HG03571 (cell line): ENCODE results near the gene HSD17B4.
"Not testable (repeated sequence)": the region's sequence is repeated elsewhere in the genome, so short reads cannot be mapped to it uniquely, and the experiment has no call there.

Experiments used
- ATAC-seq: cut with Tn5 transposase; IDR thresholded peaks from one replicate; pipeline ENCODE4 v1.9.1; 2021; ENCODE audit not compliant: unreplicated experiment

Gene HSD17B4, protein sequence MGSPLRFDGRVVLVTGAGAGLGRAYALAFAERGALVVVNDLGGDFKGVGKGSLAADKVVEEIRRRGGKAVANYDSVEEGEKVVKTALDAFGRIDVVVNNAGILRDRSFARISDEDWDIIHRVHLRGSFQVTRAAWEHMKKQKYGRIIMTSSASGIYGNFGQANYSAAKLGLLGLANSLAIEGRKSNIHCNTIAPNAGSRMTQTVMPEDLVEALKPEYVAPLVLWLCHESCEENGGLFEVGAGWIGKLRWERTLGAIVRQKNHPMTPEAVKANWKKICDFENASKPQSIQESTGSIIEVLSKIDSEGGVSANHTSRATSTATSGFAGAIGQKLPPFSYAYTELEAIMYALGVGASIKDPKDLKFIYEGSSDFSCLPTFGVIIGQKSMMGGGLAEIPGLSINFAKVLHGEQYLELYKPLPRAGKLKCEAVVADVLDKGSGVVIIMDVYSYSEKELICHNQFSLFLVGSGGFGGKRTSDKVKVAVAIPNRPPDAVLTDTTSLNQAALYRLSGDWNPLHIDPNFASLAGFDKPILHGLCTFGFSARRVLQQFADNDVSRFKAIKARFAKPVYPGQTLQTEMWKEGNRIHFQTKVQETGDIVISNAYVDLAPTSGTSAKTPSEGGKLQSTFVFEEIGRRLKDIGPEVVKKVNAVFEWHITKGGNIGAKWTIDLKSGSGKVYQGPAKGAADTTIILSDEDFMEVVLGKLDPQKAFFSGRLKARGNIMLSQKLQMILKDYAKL

GRCh38 chr5:119452373-119453039 is at the start of gene HSD17B4:
TSS of gene HSD17B4 (plus strand) at chr5:119452497. CDS start at chr5:119452576, 79 bp downstream.
- peak; percentile 95 for ATAC-seq

- no peak for ATAC-seq
These were observed 49.7 kb upstream of the HSD17B4 start for GRCh38 chr5:119402555-119402954.

- ATAC-seq: no peak
These were observed 48.3 kb upstream of the HSD17B4 start for GRCh38 chr5:119404033-119404432.

- no peak for ATAC-seq
These were observed 46.9 kb upstream of the HSD17B4 start for GRCh38 chr5:119405419-119405818.

DNA sequence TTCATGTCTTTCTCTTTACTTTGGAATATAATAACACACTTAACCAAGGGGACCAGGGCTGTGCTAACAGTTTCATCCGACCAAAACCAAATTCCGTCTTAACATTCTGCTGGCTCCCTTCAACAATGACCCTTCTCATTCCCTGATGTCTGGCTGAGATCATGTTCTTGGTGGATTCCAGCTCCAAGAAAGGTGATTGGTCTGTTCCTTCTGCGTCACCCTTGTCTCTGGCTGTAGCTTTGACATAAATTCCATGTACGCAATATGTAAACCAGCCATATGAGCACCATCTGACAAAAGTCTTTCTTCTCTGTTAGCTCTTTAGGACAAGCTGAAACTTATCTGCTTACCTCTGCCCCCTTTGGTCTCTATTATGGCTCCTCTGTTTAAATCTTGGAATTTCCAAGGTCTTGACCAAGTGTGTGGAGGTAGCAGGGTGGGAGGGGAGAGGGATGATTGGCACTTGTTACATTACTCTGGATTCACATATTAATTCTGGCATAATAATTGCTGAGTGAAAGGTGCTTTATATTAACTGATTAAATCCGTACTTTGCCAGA is 45.7 kb upstream of the HSD17B4 start:
- no peak for ATAC-seq

- no peak for ATAC-seq
These were observed 43.0 kb upstream of the HSD17B4 start for GRCh38 chr5:119409235-119409815.

DNA sequence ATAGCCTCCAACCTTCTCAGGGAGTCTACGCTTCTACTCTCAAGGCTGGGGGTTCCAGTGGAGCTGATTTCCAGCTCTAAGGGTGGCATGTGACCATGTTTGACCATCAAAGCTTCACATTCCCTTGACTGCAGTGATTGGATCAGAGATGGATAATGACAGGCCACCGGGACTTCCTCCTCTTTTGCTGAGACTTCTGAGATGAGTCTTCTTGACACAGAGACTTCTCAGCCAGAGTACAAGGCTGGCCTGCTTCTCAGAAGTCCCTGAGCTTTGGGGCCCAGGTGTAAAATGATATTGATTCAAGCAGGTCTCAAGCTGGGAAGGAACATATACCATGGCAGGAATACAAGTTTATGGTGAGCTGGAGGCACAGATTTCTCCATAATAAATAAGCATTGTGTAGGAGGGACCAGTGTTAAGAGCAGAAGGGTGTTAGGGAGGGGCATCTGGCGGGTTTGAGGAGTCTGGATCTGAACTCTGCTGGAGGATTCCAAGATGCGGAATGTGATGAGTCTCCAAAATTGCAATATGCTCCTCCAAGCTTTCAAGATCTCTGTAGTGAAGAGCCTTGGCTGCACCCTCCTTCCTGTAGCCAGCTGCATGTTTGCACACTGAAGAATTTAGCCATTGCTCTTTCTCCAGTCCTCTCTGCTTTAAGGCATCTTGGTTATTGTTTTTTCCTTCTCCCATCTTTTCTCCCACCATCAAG is 41.7 kb upstream of the HSD17B4 start:
- ATAC-seq: no peak

DNA sequence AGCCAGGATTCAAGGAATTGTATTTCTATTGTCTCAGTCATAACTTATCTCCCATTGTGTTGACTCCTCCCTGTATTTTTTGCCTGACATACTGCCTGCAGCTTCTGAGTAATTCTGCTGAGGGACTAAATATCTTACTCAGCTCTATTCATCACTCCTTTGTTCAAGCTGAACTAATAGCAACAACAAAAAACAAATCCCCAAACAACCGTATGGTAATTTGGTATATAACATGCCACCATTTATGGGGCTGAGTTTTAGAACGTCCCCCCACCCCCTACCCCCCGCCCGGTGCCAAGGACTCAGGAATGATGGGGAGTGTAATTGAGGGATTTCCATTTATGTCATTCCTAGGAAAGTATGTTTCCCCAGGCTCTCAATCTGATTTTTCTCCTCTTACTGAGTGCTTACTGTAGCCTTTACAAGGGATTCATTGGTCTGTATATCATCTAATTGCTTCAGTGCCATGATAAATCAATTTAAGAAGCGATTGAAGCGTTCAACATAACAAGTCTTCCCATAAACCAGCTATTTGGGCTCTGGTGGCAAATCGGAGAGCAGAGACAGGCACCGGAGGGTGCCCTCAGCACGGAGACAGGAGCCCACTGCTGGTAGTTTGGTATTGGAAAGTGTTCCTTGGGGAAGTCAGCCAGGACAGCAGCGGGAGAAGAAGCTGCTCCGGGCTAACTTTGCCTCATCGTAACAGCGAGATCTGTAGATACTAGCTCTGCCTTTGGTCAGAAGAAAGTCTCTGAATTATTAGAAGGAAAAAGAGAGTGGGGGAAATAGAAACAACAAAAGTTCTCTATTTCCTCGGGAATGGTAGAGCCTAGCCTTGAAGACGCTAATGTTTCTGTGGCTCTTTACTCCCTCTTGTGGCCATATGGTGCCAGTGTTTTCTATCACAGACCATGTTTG is 40.7 kb upstream of the HSD17B4 start:
- ATAC-seq: peak; percentile 70

- ATAC-seq: no peak
These were observed 39.7 kb upstream of the HSD17B4 start for GRCh38 chr5:119412279-119413227.

GRCh38 chr5:119414124-119414734 is 38.1 kb upstream of the HSD17B4 start:
- not testable (repeated sequence) for ATAC-seq

DNA sequence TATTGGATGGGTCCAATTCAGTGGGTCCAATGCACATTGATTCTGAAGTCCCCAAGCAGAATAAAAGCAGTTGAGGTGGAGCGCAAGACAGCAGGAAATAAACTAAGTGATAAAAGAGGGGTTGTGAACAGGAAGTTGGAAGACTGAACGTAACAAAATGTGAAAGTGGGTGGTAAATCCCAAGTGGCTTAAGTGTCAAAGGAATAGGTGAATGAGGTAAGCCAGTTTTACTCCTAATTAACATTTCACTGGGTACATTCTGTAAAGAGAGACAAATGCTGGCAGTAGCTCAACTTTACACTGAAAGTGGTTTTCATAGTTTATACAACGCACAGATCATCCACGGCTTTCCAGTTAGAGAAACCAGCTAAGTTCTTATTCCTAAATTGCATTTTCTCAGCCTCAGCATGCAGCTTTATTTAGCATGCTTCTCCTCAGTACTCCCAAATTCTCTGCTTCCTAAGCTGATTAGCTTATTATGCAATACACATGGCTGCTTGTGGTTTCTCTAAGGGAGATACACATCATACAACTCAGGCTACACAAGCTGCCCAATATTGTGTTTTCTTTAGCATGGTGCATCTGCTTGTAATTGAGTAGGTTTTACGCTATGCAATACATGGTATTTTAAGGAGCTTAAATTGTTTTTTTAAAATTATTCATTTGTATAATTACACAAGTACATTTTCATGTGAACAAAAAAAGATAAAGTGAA is 34.2 kb upstream of the HSD17B4 start:
- no peak for ATAC-seq

GRCh38 chr5:119418606-119419100 is 33.6 kb upstream of the HSD17B4 start:
- ATAC-seq: peak; percentile 53

DNA sequence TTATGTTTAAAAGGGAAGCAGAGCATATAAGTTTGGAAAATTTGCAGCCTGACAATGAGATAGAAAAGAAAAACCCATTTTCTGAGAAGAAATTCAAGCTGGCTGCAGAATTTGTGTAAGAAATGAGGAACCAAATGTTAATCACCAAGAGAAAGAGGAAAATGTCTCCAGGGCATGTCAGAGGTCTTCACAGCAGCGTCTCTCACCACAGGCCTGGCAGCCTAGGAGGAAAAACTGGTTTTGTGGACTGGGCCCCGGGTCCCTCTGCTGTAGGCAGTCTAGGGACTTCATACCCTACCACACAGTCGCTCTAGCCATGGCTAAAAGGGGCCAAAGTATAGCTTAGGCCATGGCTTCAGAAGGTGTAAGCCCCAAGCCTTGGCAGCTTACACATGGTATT is 32.1 kb upstream of the HSD17B4 start:
- ATAC-seq: no peak

DNA sequence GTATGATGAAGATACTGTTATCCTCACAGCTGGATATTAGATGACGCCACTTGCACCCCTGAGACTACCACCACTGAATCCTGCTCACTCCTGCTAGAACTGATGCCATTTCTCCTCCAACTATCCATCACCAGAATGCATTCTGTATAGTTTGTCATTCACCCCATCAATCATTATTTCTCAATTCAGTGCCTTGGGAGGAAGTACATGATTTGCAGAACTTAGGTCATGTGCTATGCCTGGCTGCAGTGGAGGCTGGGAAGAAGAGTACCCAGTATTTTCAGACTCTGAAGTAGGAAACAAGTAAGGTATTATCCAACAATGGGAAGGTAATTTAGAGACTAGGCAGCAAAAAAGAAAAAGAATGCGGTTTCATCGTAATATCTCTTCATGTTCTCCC is 26.2 kb upstream of the HSD17B4 start:
- ATAC-seq: no peak

GRCh38 chr5:119427060-119427459 is 25.2 kb upstream of the HSD17B4 start:
- ATAC-seq: no peak

GRCh38 chr5:119427596-119427995 is 24.7 kb upstream of the HSD17B4 start:
- ATAC-seq: not testable (repeated sequence)

DNA sequence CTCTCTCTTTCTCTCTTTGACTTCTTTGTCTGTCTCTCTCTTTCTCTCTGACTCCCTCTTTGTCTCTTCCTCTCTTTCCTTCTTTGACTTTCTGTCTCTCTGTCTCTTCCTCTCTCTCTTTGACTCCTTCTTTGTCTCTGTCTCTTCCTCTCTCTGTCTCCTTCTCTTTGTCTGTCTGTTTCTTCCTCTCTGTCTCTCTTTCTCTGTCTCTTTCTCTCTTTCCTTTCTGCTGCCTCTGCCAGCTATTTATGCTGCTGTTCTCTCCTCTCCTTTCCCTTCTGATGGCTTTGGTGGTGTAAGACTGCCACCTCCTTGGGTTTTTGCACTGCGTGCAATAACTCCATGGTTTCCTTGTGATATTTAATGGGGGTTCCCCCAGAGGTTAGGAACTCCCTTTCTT is 24.1 kb upstream of the HSD17B4 start:
- ATAC-seq: not testable (repeated sequence)
